DMS79 treated with DMSO at 0.1 percent for 48 hours (cell line): Measurements from ENCODE around the gene ZNHIT2.

Experiments
- DNase-seq: peaks from one replicate; lab custom pipeline; 2025; lab: John Stamatoyannopoulos, UW

ZNHIT2 gene

GRCh38 chr11:65103476-65103875 is 14.0 kb downstream of the ZNHIT2 start:
- DNase-seq, result no peak

- no peak for DNase-seq
These were observed 15.1 kb downstream of the ZNHIT2 start for GRCh38 chr11:65102142-65103095.

- DNase-seq, result no peak
These were observed 16.7 kb downstream of the ZNHIT2 start for GRCh38 chr11:65100674-65101350.

GRCh38 chr11:65096926-65097325 is 20.6 kb downstream of the ZNHIT2 start:
- no peak for DNase-seq

- DNase-seq, result peak; percentile 83
These were observed 21.3 kb downstream of the ZNHIT2 start, which contains the start of gene VPS51 for GRCh38 chr11:65095974-65096806. Gene VPS51 (plus strand): TSS chr11:65096214. CDS start chr11:65096251, 37 bp downstream.

- no peak for DNase-seq
These were observed 22.1 kb downstream of the ZNHIT2 start for GRCh38 chr11:65095427-65095826.

- no peak for DNase-seq
These were observed 26.9 kb downstream of the ZNHIT2 start for GRCh38 chr11:65090628-65091027.

- no peak for DNase-seq
These were observed 27.9 kb downstream of the ZNHIT2 start for GRCh38 chr11:65089621-65090020.

GRCh38 chr11:65087827-65088226 is 29.7 kb downstream of the ZNHIT2 start:
- DNase-seq, result no peak

GRCh38 chr11:65087216-65087615 is 30.3 kb downstream of the ZNHIT2 start:
- no peak for DNase-seq

- no peak for DNase-seq
These were observed 30.7 kb downstream of the ZNHIT2 start for GRCh38 chr11:65086809-65087208.

GRCh38 chr11:65085446-65085845 is 32.1 kb downstream of the ZNHIT2 start:
- DNase-seq, result no peak

GRCh38 chr11:65084598-65085375 is 32.7 kb downstream of the ZNHIT2 start:
- no peak for DNase-seq

GRCh38 chr11:65083834-65084597 is 33.5 kb downstream of the ZNHIT2 start, which contains the start of the genes CDCA5 and ZFPL1:
Gene CDCA5 (minus strand): TSS chr11:65084040. CDS start chr11:65083978, 62 bp downstream.
Gene ZFPL1 (plus strand): TSS chr11:65084222. CDS start chr11:65084699, 477 bp downstream.
- DNase-seq, result peak; percentile 94

GRCh38 chr11:65083134-65083833 is 34.2 kb downstream of the ZNHIT2 start:
- no peak for DNase-seq

- no peak for DNase-seq
These were observed 38.6 kb downstream of the ZNHIT2 start for GRCh38 chr11:65078786-65079342.

- DNase-seq, result no peak
These were observed 39.4 kb downstream of the ZNHIT2 start for GRCh38 chr11:65078151-65078550.

GRCh38 chr11:65077451-65077850 is 40.0 kb downstream of the ZNHIT2 start:
- DNase-seq, result peak; percentile 7

- no peak for DNase-seq
These were observed 44.9 kb downstream of the ZNHIT2 start for GRCh38 chr11:65072631-65072966.
